GM10847 (cell line): ENCODE data around the gene TNRC18.

ENCODE experiments used
- POLR2A ChIP-seq: IDR thresholded peaks from 2 replicates; pipeline ENCODE4 v1.6.1; 2011; ENCODE audit not compliant: insufficient read length; ENCODE audit errors: extremely low read depth

Gene TNRC18

GRCh38 chr7:5455581-5456219, 32.1 kb upstream of the TNRC18 start:
- TF ChIP-seq POLR2A = no peak

- TF ChIP-seq POLR2A = no peak
Observed at GRCh38 chr7:5455175-5455574, 31.5 kb upstream of the TNRC18 start.

GRCh38 chr7:5454485-5454884, 30.9 kb upstream of the TNRC18 start:
- TF ChIP-seq POLR2A = no peak

GRCh38 chr7:5453566-5454075, 30.0 kb upstream of the TNRC18 start:
- TF ChIP-seq POLR2A = no peak

- TF ChIP-seq POLR2A = no peak
Observed at GRCh38 chr7:5452937-5453540, 29.4 kb upstream of the TNRC18 start.

GRCh38 chr7:5452470-5452899, 28.9 kb upstream of the TNRC18 start:
- no peak for TF ChIP-seq POLR2A

GRCh38 chr7:5451391-5451790, 27.8 kb upstream of the TNRC18 start:
- no peak for TF ChIP-seq POLR2A

- no peak for TF ChIP-seq POLR2A
Observed at GRCh38 chr7:5450549-5451327, 27.1 kb upstream of the TNRC18 start.

GRCh38 chr7:5448378-5449037, 24.9 kb upstream of the TNRC18 start:
- TF ChIP-seq POLR2A = no peak

GRCh38 chr7:5445981-5446594, 22.5 kb upstream of the TNRC18 start:
- no peak for TF ChIP-seq POLR2A

GRCh38 chr7:5443678-5444077, 20.0 kb upstream of the TNRC18 start:
- no peak for TF ChIP-seq POLR2A

- TF ChIP-seq POLR2A = no peak
Observed at GRCh38 chr7:5442757-5443305, 19.2 kb upstream of the TNRC18 start.

GRCh38 chr7:5441840-5442503, 18.3 kb upstream of the TNRC18 start:
- no peak for TF ChIP-seq POLR2A
